Stomach (tissue), 4 donors: Measurements from ENCODE around the gene IYD.

ENCODE experiments used
- CTCF ChIP-seq, 7 experiments: fragments of 450-650 bp in 4 of 7; fragments of 200-600 bp in 3 of 7; sonication (generic) in 3 of 7; IDR thresholded peaks; one replicate each; pipeline ENCODE4 v1.5.1; 2016 to 2019; ENCODE audit warnings: antibody characterized with exemption in 7 of 7, control low read depth in 2 of 7, mild to moderate bottlenecking in 1 of 7
- EP300 ChIP-seq: sonication (generic); formaldehyde crosslinking; IDR thresholded peaks from one replicate; pipeline ENCODE4 v1.6.1; 2017; ENCODE audit warnings: antibody characterized with exemption
- POLR2A ChIP-seq, 4 donors: fragments of 450-650 bp; IDR thresholded peaks; one replicate each; pipeline ENCODE4 v1.6.1; 2016; ENCODE audit warnings: antibody characterized with exemption in 4 of 4, control low read depth in 2 of 4, mild to moderate bottlenecking in 1 of 4, moderate library complexity in 1 of 4
- POLR2AphosphoS5 ChIP-seq, 3 donors: sonication (generic); formaldehyde crosslinking; IDR thresholded peaks; one replicate each; pipeline ENCODE4 v1.6.1; 2016; ENCODE audit warnings: antibody characterized with exemption in 3 of 3

- no peak for TF ChIP-seq CTCF (IDR thresholded peaks at IDR 0.05)
- no peak for TF ChIP-seq POLR2AphosphoS5 (IDR thresholded peaks at IDR 0.05)
- TF ChIP-seq POLR2A (IDR thresholded peaks at IDR 0.05): no peak
- no peak for TF ChIP-seq EP300
Measured at GRCh38 chr6:150380256-150380655, 11.4 kb downstream of the IYD start.
